ES-I3 (cell line): ENCODE results near the gene CDC42EP3.
A peak's percentile ranks its signal among the peaks of the same experiment; 100 is the strongest.

ENCODE experiments used
- H3K36me3 ChIP-seq: 2 replicates; pipeline ENCODE4 v1.6.1; 2013; ENCODE audit warnings: mild to moderate bottlenecking, low read length, control low read depth, moderate library complexity; ENCODE audit not compliant: insufficient read depth
- H3K4me1 ChIP-seq: 2 replicates; pipeline ENCODE4 v1.6.1; 2013; ENCODE audit warnings: mild to moderate bottlenecking, control low read depth, low read length; ENCODE audit not compliant: insufficient read depth
- H3K9ac ChIP-seq: 2 replicates; pipeline ENCODE4 v1.6.1; 2013; ENCODE audit warnings: low read depth, mild to moderate bottlenecking, low read length, moderate library complexity
- H3K9me3 ChIP-seq: 2 replicates; pipeline ENCODE4 v1.6.1; 2013; ENCODE audit warnings: mild to moderate bottlenecking, low read length, moderate library complexity; ENCODE audit not compliant: control insufficient read depth, insufficient read depth

Gene CDC42EP3

DNA sequence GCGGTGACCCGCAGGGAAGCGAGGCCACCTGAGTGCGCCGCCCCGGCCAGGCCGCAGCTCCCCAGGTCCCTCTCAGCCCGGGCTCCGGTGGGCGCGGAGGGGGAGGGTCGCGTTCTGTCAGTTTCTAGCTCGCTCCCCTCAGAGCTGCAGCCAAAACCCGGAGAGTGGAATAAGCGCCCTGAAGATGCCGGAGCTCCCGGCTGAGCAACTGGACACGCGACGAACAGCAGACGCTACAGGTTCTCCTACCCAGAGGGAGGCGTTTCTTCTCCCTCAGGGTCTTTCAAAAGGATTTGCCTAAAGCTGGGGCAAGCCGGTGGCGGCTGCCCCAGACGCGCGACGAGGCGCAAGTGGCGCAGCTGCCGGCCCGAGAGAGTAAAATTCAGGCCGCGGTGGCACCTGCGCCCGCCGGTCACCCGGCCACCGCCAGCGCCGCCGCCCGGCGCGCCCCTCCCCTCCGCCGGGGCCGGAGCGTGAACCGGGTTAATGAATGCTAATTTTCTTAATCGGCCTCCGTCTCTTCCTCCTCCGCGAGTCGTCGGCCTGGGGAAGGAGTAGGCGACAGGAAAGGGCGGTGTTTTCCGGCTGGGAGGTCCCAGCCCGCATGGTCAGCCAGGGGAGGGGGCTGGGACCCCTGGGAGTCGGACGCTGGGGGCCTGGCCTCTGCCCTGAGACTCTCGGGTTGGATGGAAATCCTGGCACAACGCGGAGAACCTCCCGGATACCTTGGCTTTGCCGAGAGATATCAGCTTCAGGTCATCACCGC, 845 bp upstream of the CDC42EP3 start:
- H3K9me3 ChIP-seq = no peaks in the 10 kb centered on the region
- peaks cover 37% of the 10 kb centered on the region for H3K4me1 ChIP-seq
- H3K36me3 ChIP-seq = no peaks in the 10 kb centered on the region; the same call in 1 of the 2 replicates
- H3K9ac ChIP-seq = peak overlapping the region; percentile 90

DNA sequence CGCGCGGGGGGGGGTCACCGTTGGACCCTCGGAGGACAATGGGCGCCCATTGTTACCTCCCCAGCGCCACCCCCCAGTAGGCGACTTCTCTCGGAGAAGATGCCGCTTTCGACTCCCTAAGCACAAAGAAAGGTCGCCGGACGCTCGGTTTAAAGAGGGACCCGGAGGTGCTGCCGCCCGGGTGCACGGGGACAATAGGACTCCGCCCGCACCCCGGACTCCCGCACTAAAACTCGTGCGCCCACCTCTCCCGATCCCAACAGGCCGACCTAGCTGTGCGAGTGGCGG, 318 bp upstream of the CDC42EP3 start:
- peaks cover 33% of the 10 kb centered on the region for H3K4me1 ChIP-seq
- no peaks in the 10 kb centered on the region; the same call in 1 of the 2 replicates for H3K36me3 ChIP-seq
- peak overlapping the region; percentile 90 for H3K9ac ChIP-seq
- H3K9me3 ChIP-seq = no peaks in the 10 kb centered on the region

DNA sequence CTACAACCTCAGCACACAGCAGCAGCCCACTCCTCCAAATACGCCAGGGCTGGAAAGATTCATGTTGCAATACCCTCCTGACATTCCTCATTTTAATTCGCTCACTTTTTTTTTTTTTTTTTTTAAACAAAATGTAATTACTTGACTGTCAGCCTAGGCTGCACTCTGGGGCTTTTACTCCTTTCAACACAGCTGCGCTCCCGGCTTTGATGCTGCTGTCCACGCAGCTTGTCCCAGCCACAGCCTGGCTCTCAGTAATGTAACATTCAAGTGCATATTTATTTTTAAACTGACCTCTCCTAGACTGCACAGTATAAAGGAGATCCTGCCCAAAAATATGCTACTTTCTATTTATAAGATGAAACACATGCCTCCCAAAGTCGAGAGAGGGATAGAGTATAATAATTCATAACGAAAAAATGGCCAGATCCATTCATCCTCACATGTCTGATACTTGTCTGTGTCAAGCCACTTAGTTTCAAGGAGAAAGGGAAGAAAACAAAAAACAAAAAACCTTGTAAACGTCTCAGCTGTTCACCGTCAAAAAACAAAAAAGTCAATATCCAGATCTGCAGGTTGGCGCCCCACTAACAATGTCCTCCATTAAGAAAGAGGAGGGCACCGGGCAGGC, 949 bp downstream of the CDC42EP3 start:
- H3K9ac ChIP-seq = peak overlapping the region; percentile 88
- H3K4me1 ChIP-seq = peaks cover 23% of the 10 kb centered on the region
- no peaks in the 10 kb centered on the region for H3K9me3 ChIP-seq
- no peaks in the 10 kb centered on the region; the same call in 1 of the 2 replicates for H3K36me3 ChIP-seq

DNA sequence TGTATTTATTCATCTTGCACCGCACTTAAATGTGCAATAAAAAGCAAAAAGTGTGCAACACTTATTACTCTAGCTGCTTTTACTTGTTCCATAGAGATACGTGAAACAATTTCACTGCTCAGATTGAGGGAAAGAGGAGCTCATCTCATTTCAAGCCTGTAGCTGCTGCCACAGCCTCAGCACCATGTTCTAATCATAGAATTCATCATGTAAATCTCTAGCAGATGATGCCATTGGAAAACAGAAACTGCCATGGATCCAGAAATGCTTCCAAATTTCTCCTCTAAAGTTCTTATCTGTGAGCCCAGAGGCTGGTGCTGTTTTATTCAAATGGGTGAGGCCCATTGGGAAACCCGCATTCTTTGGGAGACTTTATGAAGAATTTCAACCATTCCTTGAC, 2.0 kb downstream of the CDC42EP3 start:
- Histone ChIP-seq H3K9ac (peak overlapping the region; percentile 88; the same call in 1 of the 2 replicates), H3K4me1 (peaks cover 13% of the 10 kb centered on the region), H3K36me3 (no peaks in the 10 kb centered on the region; the same call in 1 of the 2 replicates), H3K9me3 (no peaks in the 10 kb centered on the region)

DNA sequence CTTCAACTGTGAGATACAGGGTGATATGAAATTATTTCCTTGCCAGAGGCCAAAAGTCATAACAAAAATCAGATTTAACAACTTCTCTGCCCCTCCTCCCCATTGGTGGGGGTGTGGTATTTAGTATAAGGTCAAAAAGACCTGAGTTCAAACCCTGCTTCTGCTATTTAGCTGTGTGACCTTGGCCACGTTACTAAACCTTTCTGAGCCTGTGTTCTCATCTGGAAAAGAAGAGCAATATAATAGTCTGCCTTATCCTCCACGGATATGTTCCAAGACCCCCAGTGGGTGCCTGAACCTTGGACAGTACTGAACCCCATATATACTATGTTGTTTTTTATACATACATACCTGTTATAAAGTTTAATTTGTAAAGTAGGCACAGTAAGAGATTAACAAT, 3.7 kb downstream of the CDC42EP3 start:
- H3K9ac ChIP-seq = no peak overlapping the region
- H3K4me1 ChIP-seq = peaks cover 6% of the 10 kb centered on the region; the same call in 1 of the 2 replicates
- no peaks in the 10 kb centered on the region for H3K9me3 ChIP-seq
- no peaks in the 10 kb centered on the region; the same call in 1 of the 2 replicates for H3K36me3 ChIP-seq

DNA sequence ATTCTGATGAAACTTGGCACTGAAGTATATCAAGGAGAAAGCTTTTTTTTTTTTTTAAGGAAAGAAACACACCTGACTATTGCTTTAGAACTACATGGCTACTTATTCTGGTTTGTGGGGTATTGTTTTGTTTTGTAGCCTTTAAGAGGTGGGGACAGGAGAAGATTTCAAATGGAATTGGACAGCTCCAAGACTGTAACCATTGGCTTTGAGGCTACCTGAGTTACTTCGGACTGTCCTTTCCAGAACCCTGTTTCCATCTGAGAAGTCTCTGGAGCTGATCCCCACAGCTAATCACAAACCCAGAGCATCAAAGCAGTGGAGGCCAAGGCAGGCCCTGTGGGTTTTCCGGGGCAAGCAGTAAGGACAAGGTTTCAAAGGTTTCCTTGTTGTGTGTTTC, 4.7 kb downstream of the CDC42EP3 start:
- Histone ChIP-seq H3K4me1 (peaks cover 6% of the 10 kb centered on the region; the same call in 1 of the 2 replicates), H3K9me3 (no peaks in the 10 kb centered on the region), H3K9ac (no peak overlapping the region), H3K36me3 (no peaks in the 10 kb centered on the region; the same call in 1 of the 2 replicates)

DNA sequence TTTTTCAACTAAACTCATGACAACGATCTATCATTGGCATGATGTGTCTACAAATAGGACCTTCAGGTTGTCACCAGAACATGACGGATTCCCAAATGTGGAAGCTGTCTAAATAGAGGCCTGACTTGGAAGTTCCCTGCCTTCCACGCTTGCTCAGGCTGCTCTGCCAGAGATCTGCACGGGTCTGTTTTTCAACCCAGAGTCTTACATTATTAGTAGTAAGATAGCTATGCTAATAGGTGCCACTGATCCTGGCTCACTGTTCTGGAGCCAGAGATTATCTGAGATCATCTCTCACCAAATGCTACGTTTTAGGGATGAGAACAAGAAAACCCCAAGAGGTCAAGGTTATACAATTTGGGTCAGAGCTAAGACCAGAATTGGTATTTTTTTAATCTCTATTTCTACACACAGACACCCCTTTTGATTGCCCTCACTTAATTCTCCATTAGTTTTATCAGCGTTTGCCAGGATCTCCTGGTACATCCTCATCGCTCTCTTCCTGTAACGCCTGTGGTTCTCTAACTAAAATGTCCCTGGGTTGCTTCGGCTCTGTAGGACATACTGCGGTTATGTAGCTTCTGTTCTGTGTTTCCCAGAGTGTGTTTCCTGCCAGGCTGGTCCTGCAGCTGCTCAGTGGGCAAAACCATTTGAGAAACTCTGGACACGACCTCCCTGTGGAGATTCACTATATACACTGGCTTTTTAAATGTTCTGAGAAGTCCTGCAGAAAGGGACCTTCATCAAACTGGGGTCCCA, 5.7 kb downstream of the CDC42EP3 start:
- Histone ChIP-seq H3K9ac (no peak overlapping the region), H3K9me3 (no peaks in the 10 kb centered on the region), H3K4me1 (peaks cover 6% of the 10 kb centered on the region; the same call in 1 of the 2 replicates), H3K36me3 (no peaks in the 10 kb centered on the region; the same call in 1 of the 2 replicates)

DNA sequence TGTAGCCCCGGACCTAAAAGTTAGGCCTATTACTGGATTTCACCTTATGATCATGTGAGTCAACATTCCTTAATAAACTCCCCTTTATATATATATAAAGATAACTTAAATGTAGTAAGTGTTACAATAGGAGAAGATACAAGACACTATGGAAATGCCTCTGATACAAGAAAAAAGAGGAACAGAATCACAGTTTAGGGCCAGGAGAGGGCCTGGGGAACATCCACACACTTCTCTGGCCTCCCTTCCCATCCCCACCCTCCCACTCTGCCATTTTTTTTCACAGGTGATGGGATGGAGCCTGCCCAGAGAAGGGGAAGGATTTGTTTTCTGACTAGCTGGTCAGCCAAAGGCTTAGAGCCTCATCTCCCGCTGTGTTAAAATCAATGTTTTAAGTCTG, 6.4 kb downstream of the CDC42EP3 start:
- Histone ChIP-seq H3K36me3 (no peaks in the 10 kb centered on the region; the same call in 1 of the 2 replicates), H3K9ac (no peak overlapping the region), H3K9me3 (no peaks in the 10 kb centered on the region), H3K4me1 (peaks cover 10% of the 10 kb centered on the region)

DNA sequence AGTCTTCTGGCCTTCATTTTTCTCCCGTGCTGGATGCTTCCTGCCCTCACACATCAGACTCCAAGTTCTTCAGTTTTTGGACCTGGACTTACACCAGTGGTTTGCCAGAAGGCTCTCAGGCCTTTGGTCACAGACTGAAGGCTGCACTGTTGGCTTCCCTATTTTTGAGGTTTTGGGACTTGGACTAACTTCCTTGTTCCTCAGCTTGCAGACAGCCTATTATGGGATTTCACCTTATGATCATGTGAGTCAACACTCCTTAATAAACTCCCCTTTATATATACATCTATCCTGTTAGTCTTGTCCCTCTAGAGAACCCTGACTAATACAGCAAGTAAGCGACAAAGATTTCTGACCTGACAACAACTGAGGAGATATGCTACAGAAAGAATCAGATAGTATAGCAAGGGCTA, 7.2 kb downstream of the CDC42EP3 start:
- Histone ChIP-seq H3K4me1 (peaks cover 18% of the 10 kb centered on the region), H3K9me3 (no peaks in the 10 kb centered on the region), H3K36me3 (no peaks in the 10 kb centered on the region; the same call in 1 of the 2 replicates), H3K9ac (no peak overlapping the region)

DNA sequence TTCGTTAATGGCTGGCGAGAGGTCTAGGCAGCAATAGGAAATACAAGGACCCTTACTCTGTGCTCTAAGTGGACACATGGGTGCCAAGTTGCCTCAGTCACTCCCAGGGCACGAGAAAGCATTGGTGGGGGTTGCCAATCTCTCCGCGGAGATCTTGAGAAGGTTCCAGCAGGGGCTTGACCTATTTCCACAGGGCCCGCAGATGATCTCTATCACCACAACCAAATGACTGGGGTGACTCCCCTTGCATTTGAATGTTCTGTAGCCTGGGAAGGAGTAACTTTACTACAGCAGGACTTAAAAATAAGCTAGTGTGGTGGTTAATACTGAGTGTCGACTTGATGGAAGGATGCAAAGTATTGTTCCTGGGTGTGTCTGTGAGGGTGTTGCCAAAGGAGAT, 8.1 kb downstream of the CDC42EP3 start:
- H3K4me1 ChIP-seq = peaks cover 23% of the 10 kb centered on the region
- H3K9ac ChIP-seq = no peak overlapping the region
- H3K9me3 ChIP-seq = no peaks in the 10 kb centered on the region
- H3K36me3 ChIP-seq = no peaks in the 10 kb centered on the region

DNA sequence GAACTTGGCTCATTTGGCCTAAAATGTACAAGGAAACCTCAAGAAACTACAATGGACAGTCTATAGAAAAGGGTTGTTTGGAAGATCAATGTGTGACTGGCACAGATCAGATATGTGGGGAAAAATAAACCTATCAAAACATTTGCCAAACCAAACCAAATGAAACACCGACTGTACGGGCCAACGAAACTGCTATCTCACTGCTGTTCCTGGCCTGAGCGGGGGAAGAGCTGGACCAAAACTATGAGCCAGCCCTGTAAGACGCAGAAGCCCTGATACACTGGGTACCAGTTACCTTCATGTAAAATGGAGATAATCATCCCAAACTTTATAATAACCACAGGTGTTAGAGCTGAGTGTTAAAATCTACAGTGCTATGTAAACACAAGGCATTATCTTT, 11.7 kb downstream of the CDC42EP3 start:
- H3K4me1 ChIP-seq = peaks cover 49% of the 10 kb centered on the region

DNA sequence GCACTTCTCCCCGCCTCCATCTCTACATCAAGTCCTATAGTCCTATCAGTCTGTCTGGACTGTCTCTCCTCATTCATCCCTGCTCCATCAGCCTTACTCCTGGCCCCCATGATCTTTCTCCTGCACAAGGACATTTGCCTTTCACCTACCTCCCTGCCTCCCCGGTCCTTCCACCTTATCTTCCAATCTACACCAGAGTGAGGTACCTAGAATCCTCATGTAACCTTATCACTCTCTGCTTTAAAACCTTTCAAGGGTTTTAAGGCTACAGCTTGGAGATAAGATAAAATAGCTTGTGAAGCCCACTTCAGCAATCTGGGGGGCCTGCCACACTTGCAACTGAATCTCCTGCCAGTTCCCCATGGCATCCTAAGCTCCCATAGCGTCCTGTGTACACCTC, 12.8 kb downstream of the CDC42EP3 start:
- Histone ChIP-seq H3K9ac (no peak overlapping the region), H3K9me3 (no peaks in the 10 kb centered on the region), H3K4me1 (peaks cover 60% of the 10 kb centered on the region), H3K36me3 (no peaks in the 10 kb centered on the region)

More for the DNA sequence above, 11.7 kb downstream of the CDC42EP3 start:
- Histone ChIP-seq H3K36me3 (no peaks in the 10 kb centered on the region), H3K9ac (no peak overlapping the region), H3K9me3 (no peaks in the 10 kb centered on the region)

DNA sequence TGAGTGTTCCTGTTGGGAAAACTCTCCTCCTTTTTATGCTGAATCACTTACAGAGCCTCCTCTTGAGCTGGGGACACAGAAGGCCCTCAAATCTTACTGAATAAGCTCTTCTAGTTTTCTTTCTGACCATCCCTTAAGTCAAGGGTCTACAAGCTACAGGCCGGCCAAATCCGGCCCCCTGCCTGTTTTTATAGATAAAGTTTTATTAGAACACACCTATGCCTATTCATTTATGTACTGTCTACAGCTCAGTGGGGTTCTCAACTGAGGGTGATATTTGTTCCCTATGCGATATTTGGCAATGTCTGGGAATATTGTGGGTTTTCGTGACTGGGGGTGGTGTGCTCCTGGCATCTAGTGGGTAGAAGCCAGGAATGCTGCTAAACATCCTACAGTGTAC, 14.0 kb downstream of the CDC42EP3 start:
- Histone ChIP-seq H3K9me3 (no peaks in the 10 kb centered on the region), H3K4me1 (peaks cover 70% of the 10 kb centered on the region), H3K36me3 (no peaks in the 10 kb centered on the region), H3K9ac (peak overlapping the region; percentile 0; the same call in 1 of the 2 replicates)
